K562 (cell line): ENCODE results near the gene VSIG2. TPM values are rescaled to one million over a fixed set of nuclear protein-coding genes. Genes with fewer than 3 reads are reported as not detected.

Experiments
- ASH1L ChIP-seq: fragments of 450-650 bp; IDR thresholded peaks from 2 replicates; pipeline ENCODE4 v1.6.1; 2018; ENCODE audit warnings: borderline replicate concordance, mild to moderate bottlenecking, low read depth; ENCODE audit not compliant: partially characterized antibody
- CREB3 ChIP-seq: fragments of 450-650 bp; conservative IDR thresholded peaks from 2 replicates; pipeline ENCODE4 v1.6.1; 2016; ENCODE audit warnings: missing genetic modification characterization, low read depth, mild to moderate bottlenecking, missing compliant biosample characterization, moderate library complexity
- DNMT1 ChIP-seq: fragments of 450-650 bp; IDR thresholded peaks from 2 replicates; pipeline ENCODE4 v1.6.1; 2016; ENCODE audit warnings: antibody characterized with exemption, mild to moderate bottlenecking
- MTF1 ChIP-seq: fragments of 250-450 bp; sonication (Bioruptor Pico); IDR thresholded peaks from 2 replicates; pipeline ENCODE4 v1.9.0; 2021; ENCODE audit warnings: moderate library complexity, mild to moderate bottlenecking, inconsistent platforms, borderline replicate concordance
- PCBP1 ChIP-seq: fragments of 200-400 bp; formaldehyde crosslinking; IDR thresholded peaks from 2 replicates; pipeline ENCODE4 v1.6.1; 2018; ENCODE audit warnings: mild to moderate bottlenecking, low read depth, low read length; ENCODE audit not compliant: poor library complexity, severe bottlenecking
- POLR3A ChIP-seq: IDR thresholded peaks from 2 replicates; pipeline ENCODE4 v1.6.1; 2011; ENCODE audit warnings: borderline replicate concordance, mild to moderate bottlenecking, moderate library complexity; ENCODE audit not compliant: insufficient read length, insufficient read depth; ENCODE audit errors: extremely low read depth
- SMARCC2 ChIP-seq: fragments of 450-650 bp; IDR thresholded peaks from 2 replicates; pipeline ENCODE4 v1.6.1; 2017; ENCODE audit warnings: antibody characterized with exemption, moderate library complexity, mild to moderate bottlenecking, low read depth
- VEZF1 ChIP-seq: fragments of 200-800 bp; sonication (Bioruptor generic); IDR thresholded peaks from 2 replicates; pipeline ENCODE4 v1.6.1; 2017; ENCODE audit warnings: missing genetic modification characterization, missing compliant biosample characterization
- ZNF436 ChIP-seq: fragments of 250-450, 450-650 bp; sonication (Bioruptor Pico); formaldehyde crosslinking; IDR thresholded peaks from 2 replicates; pipeline ENCODE4 v1.7.0; 2020; ENCODE audit warnings: mild to moderate bottlenecking
- ZNF766 ChIP-seq: fragments of 200-800 bp; sonication (Bioruptor generic); conservative IDR thresholded peaks from 2 replicates; pipeline ENCODE4 v1.6.1; 2016; ENCODE audit warnings: missing genetic modification characterization, missing compliant biosample characterization
- polyA plus RNA-seq, 8 experiments: library from polyadenylated mRNA; depleted of rRNA in 4 of 8; stranded (reverse) in 5 of 8; unstranded in 3 of 8; fragments of >200 nt; fragmentation: Nextera tagmentation in 2 of 8; fragmentation: Illumina TruSeq in 1 of 8; extraction: Ambion mirVana in 2 of 8; extraction: Trizol in 1 of 8; gene quantifications; 2 replicates each; pipeline versions ENCODE4 v1.2.1 to v1.2.3, GENCODE V29; 2011 to 2014; ENCODE audit warnings: inconsistent platforms in 1 of 8, missing spikeins in 1 of 8
- total RNA-seq, 7 experiments: library from RNA; depleted of rRNA in 6 of 7; stranded (reverse); fragments of >200 nt in 6 of 7; fragmentation: Illumina TruSeq in 2 of 7; extraction: Trizol in 2 of 7; gene quantifications; 2 replicates each; pipeline versions ENCODE4 v1.2.1 to v1.2.3, GENCODE V29; 2011 to 2021; ENCODE audit warnings: low replicate concordance in 1 of 7
- TF ChIP-seq, protein P1 (sequence below): fragments of 200-800 bp; sonication (Bioruptor generic); IDR thresholded peaks from 2 replicates; pipeline ENCODE4 v1.6.1; 2016; ENCODE audit warnings: missing genetic modification characterization, missing compliant biosample characterization
- TF ChIP-seq, protein P2 (sequence below): fragments of 450-650 bp; formaldehyde crosslinking; IDR thresholded peaks from 2 replicates; pipeline ENCODE4 v1.4.0; 2020; ENCODE audit warnings: mild to moderate bottlenecking

The VSIG2 gene
- total and polyA plus RNA-seq, 9 of the 15 experiments (the other 6 are each of a cell fraction or from before 2014, with no cell fraction given): not detected

GRCh38 chr11:124756033-124756752 is 4.1 kb upstream of the VSIG2 start (continued):
- TF ChIP-seq, protein P1, sequence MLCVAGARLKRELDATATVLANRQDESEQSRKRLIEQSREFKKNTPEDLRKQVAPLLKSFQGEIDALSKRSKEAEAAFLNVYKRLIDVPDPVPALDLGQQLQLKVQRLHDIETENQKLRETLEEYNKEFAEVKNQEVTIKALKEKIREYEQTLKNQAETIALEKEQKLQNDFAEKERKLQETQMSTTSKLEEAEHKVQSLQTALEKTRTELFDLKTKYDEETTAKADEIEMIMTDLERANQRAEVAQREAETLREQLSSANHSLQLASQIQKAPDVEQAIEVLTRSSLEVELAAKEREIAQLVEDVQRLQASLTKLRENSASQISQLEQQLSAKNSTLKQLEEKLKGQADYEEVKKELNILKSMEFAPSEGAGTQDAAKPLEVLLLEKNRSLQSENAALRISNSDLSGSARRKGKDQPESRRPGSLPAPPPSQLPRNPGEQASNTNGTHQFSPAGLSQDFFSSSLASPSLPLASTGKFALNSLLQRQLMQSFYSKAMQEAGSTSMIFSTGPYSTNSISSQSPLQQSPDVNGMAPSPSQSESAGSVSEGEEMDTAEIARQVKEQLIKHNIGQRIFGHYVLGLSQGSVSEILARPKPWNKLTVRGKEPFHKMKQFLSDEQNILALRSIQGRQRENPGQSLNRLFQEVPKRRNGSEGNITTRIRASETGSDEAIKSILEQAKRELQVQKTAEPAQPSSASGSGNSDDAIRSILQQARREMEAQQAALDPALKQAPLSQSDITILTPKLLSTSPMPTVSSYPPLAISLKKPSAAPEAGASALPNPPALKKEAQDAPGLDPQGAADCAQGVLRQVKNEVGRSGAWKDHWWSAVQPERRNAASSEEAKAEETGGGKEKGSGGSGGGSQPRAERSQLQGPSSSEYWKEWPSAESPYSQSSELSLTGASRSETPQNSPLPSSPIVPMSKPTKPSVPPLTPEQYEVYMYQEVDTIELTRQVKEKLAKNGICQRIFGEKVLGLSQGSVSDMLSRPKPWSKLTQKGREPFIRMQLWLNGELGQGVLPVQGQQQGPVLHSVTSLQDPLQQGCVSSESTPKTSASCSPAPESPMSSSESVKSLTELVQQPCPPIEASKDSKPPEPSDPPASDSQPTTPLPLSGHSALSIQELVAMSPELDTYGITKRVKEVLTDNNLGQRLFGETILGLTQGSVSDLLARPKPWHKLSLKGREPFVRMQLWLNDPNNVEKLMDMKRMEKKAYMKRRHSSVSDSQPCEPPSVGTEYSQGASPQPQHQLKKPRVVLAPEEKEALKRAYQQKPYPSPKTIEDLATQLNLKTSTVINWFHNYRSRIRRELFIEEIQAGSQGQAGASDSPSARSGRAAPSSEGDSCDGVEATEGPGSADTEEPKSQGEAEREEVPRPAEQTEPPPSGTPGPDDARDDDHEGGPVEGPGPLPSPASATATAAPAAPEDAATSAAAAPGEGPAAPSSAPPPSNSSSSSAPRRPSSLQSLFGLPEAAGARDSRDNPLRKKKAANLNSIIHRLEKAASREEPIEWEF: no peak
- TF ChIP-seq, protein P2, sequence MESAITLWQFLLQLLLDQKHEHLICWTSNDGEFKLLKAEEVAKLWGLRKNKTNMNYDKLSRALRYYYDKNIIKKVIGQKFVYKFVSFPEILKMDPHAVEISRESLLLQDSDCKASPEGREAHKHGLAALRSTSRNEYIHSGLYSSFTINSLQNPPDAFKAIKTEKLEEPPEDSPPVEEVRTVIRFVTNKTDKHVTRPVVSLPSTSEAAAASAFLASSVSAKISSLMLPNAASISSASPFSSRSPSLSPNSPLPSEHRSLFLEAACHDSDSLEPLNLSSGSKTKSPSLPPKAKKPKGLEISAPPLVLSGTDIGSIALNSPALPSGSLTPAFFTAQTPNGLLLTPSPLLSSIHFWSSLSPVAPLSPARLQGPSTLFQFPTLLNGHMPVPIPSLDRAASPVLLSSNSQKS (CRISPR knock-in tag): no peak
- TF ChIP-seq CREB3 (tag): no peak
- no peak for TF ChIP-seq ZNF766 (CRISPR knock-in tag)
- TF ChIP-seq POLR3A: no peak
- TF ChIP-seq ASH1L: no peak
- TF ChIP-seq PCBP1: no peak
- no peak for TF ChIP-seq MTF1 (CRISPR knock-in tag)
- no peak for TF ChIP-seq VEZF1 (CRISPR knock-in tag)
- TF ChIP-seq DNMT1: no peak
- no peak for TF ChIP-seq SMARCC2
- TF ChIP-seq ZNF436 (CRISPR knock-in tag): no peak
